Measurements from ENCODE around the gene COG5.

COG5 gene

DNA sequence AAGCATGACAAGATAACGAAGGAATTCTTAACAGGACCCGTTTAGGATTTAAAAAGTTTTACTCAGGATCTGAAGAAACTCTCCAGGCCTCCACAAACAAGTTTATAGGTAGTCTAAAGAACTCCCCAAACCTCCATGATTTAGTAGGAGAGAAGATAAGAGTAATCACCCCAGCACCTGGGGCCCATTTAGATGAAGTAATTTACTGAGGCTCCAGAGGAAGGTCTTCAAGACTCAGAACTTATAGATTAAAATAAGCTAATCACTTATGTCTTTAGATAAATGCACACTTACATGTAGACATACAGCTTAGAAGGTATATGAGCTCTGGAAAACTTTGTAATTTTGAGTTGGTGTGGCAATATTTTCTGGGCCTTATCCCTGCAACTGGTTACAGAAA lies 271.1 kb downstream of the COG5 start:
- DNase-seq (ENCODE audit: extremely low read depth, insufficient read length): no peak
- TF ChIP-seq, protein P1, sequence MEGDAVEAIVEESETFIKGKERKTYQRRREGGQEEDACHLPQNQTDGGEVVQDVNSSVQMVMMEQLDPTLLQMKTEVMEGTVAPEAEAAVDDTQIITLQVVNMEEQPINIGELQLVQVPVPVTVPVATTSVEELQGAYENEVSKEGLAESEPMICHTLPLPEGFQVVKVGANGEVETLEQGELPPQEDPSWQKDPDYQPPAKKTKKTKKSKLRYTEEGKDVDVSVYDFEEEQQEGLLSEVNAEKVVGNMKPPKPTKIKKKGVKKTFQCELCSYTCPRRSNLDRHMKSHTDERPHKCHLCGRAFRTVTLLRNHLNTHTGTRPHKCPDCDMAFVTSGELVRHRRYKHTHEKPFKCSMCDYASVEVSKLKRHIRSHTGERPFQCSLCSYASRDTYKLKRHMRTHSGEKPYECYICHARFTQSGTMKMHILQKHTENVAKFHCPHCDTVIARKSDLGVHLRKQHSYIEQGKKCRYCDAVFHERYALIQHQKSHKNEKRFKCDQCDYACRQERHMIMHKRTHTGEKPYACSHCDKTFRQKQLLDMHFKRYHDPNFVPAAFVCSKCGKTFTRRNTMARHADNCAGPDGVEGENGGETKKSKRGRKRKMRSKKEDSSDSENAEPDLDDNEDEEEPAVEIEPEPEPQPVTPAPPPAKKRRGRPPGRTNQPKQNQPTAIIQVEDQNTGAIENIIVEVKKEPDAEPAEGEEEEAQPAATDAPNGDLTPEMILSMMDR (IDR thresholded peaks at IDR 0.05; ENCODE audit: insufficient read depth, low read length, poor library complexity, severe bottlenecking): no peak
- Histone ChIP-seq H3K4me3 (replicated peaks; ENCODE audit: low read depth, low read length) (no peak overlapping the region), H3K36me3 (ENCODE audit: control insufficient read depth, insufficient read depth, low read length) (no peaks in the 10 kb centered on the region), H3K27me3 (replicated peaks; ENCODE audit: control insufficient read depth, insufficient read depth, low read length) (no peaks in the 10 kb centered on the region)

DNA sequence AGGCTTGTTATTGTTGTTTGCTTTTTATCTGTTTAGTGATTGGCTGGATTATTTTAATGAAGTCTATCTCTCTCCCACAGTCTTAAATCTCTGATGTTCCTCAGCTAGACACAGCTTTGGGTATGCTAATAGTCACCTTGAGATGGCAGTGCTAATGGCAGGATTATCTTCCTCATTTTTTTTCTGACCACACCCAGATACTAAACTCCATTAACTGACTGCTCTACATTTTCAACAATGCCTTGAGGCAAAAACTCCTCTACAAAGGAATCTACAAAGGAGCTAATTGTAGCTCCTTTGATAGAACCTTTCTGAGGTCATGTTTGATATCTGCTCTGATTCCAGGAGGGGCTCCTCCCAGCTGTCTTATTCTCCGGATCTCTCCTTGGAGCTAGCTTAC lies 272.3 kb downstream of the COG5 start:
- Histone ChIP-seq H3K27me3 (replicated peaks; ENCODE audit: control insufficient read depth, insufficient read depth, low read length) (no peaks in the 10 kb centered on the region), H3K4me3 (replicated peaks; ENCODE audit: low read depth, low read length) (no peak overlapping the region), H3K36me3 (ENCODE audit: control insufficient read depth, insufficient read depth, low read length) (no peaks in the 10 kb centered on the region)
- no peak for DNase-seq (ENCODE audit: extremely low read depth, insufficient read length)
- TF ChIP-seq, protein P1 (IDR thresholded peaks at IDR 0.05; ENCODE audit: insufficient read depth, low read length, poor library complexity, severe bottlenecking): no peak

DNA sequence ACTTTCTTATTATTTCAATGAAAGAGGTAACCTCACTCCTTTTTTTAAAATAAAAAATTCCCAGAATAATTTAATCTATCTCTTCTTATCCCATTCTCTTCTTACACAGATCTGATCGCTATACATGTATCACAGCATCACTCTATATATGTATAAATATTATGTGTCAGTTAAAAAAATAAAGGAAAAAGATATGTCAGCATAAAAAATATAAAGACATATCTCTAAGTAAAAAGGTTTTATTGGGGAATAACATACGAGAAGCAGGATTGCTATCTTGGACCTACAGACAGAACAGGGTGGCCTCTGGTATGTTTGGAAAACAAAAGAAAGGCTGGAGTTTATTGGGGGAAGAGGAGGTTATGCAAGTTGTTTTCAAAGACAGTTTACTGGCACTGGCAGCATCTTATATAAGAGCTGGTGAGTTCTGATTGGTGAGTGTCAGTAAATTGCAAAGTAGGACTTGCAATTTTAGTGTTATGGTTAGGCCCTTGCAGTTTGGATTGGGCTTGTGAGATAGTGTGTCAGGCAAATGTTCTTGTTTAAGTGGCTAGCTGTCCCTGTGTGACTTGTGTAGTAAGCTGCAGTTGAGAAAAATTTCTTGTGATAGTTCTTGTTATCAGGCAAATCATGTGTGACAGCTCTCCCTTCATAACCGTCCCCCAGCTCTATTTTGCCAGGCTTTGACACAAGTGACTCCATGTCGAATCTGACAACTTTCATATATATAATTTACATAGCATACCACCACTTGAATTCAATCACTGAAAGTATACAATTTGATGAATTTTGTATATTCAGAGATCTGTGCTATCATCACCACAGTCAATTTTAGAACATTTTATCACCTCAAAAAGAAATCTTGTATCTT lies 276.7 kb downstream of the COG5 start:
- Histone ChIP-seq H3K4me3 (replicated peaks; ENCODE audit: low read depth, low read length) (no peak overlapping the region), H3K36me3 (ENCODE audit: control insufficient read depth, insufficient read depth, low read length) (no peaks in the 10 kb centered on the region), H3K27me3 (replicated peaks; ENCODE audit: control insufficient read depth, insufficient read depth, low read length) (no peaks in the 10 kb centered on the region)
- TF ChIP-seq, protein P1 (IDR thresholded peaks at IDR 0.05; ENCODE audit: insufficient read depth, low read length, poor library complexity, severe bottlenecking): no peak
- DNase-seq (ENCODE audit: extremely low read depth, insufficient read length): no peak

DNA sequence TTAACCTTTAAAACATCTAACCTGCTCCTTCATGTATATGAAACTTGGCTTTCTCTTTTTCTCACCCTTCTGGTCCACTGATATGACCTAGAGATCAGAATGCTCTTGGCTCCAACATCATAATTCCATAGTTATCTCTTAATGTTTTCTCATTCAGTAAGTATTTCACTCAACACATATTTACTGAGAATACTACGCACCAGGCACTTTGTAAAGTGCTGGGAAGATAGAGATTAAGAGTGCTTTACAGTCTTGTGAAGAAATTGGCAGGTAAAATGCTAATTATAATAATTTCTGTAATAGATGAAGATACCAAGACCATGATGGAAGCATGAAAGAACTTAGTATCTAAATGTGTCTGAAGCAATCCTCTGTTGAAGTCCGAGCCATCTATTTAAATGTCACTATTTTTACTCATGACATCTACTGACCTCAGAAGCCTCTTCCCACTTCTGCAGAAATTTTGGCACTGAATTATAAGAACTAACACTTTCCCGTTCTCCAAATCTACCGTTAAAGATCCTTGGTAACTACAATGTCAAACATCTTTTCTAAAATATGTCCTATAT lies 278.7 kb downstream of the COG5 start:
- H3K36me3 ChIP-seq (ENCODE audit: control insufficient read depth, insufficient read depth, low read length): no peaks in the 10 kb centered on the region
- no peak for DNase-seq (ENCODE audit: extremely low read depth, insufficient read length)
- no peaks in the 10 kb centered on the region for H3K27me3 ChIP-seq (replicated peaks; ENCODE audit: control insufficient read depth, insufficient read depth, low read length)
- no peak overlapping the region for H3K4me3 ChIP-seq (replicated peaks; ENCODE audit: low read depth, low read length)
- TF ChIP-seq, protein P1 (IDR thresholded peaks at IDR 0.05; ENCODE audit: insufficient read depth, low read length, poor library complexity, severe bottlenecking): no peak

DNA sequence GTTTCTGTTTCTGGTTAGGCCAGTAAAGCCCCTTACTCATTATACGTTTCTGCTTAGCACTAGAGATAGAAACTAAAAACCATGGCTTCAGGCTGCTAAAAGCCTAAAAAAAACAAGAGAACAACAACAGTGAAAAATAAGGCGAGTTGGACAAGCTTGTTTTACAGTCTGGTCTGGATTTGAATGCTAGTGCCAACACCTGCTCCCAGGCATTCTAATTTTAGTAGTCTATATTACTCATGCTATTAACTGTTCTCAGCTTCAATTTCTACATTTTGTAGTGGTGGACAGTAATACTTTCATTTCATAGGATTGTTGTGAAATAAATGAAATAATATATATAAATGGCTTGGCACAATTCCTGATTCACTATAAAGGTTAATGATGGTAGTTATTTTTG lies 286.4 kb downstream of the COG5 start:
- no peaks in the 10 kb centered on the region for H3K27me3 ChIP-seq (replicated peaks; ENCODE audit: control insufficient read depth, insufficient read depth, low read length)
- DNase-seq (ENCODE audit: extremely low read depth, insufficient read length): no peak
- TF ChIP-seq, protein P1 (IDR thresholded peaks at IDR 0.05; ENCODE audit: insufficient read depth, low read length, poor library complexity, severe bottlenecking): no peak
- no peaks in the 10 kb centered on the region for H3K36me3 ChIP-seq (ENCODE audit: control insufficient read depth, insufficient read depth, low read length)
- no peak overlapping the region for H3K4me3 ChIP-seq (replicated peaks; ENCODE audit: low read depth, low read length)
